NCI-H446 treated with DMSO at 0.1 percent for 48 hours (cell line): ENCODE results near the gene SLC2A10.
"Not testable (repeated sequence)": the region's sequence is repeated elsewhere in the genome, so short reads cannot be mapped to it uniquely, and the experiment has no call there.

Experiments
- DNase-seq: peaks from one replicate; lab custom pipeline; 2025; lab: John Stamatoyannopoulos, UW

SLC2A10 gene

DNA sequence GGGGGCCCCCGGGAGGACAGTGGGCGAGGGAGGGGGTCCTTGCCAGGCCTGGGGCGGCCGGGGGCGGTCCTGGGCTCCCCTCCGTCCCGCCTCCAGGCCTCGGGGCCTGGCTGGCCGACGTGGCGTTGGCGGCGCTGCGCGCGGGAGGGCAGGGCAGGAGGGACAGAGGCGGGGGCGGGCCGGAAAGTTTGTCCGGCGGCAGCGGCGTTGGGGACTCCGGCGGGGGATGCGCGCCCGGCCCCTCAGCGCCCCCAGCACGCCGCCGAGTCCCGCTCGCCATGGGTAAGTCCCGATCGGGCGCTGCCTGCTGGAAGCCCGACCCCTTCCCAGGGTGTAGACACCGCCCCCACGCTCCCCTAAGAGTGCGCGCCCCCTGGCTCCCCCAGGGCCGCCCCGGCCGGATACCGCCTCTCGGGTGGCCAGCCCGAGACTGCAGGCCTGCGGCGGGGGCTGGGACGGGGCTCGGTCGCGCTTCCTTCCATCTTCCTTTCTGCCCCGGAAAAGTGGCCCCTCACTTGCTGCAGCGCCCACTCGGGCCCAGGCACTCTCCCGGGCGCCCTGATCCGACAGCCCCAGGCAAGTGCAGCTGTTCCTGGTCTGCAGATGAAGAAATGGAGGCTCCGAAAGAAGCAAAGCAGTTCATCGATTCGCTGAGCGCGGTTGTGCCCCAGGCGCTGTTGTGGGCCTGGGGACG, at the start of gene SLC2A10:
TSS of gene SLC2A10 (plus strand) at position 191 of the 694 bp plus-strand sequence. CDS start at position 279, 88 bp downstream.
- DNase-seq = no peak

DNA sequence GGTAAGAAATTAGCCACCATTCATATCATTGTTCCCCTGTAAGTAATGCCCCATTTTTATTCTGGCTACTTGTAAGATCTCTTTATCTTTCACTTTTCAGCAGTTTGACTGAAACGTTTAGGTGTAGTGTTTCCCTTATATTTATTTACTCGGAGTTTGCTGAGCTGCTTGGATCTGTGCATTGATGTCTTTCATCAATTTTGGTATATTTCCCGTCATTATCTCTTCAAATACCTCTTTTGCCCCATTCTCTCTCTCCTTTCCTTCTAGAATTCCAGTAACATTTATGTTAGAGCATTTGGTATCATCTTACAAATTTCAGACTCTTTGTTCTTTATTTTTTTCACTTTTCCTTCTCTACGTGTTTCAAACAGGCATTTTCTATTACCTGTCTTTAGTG, 49.0 kb upstream of the SLC2A10 start:
- no peak for DNase-seq

DNA sequence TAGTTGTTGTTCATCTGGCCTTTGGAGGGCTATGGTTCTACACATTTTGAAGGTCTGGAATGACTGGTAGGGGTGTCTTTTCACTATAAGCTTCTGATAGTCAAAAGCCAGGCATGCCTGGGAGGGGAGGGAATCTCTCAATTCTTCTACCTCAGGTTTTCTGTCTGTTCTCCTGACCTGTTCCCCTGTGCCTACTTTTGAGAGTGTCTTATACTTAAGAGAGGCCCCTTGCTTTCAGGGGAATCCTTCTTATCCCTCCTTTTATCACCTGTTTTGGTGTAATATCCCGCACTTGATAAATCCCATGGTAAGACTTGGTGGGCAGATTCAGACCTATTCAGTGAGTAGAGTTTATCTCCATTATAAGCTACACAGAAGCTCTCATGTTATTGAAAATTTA, 47.8 kb upstream of the SLC2A10 start:
- no peak for DNase-seq

DNA sequence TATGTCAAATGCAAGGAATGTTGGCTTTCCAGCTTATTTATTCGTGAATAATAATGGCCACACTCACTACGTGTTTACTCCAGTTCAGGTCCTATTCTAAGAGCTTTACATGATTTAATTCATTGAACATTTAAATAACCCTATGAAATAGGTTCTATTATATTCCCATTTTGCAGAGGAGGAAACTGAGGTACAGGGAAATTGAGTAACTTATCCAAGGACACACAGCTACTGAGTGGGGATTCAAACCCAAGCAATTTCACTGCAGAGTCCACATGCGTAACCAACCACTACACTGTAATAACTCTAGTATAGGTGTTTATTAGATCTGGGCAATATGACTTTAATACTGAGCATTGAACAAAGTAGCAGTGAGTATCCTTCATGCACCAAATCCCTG, 45.9 kb upstream of the SLC2A10 start:
- no peak for DNase-seq

DNA sequence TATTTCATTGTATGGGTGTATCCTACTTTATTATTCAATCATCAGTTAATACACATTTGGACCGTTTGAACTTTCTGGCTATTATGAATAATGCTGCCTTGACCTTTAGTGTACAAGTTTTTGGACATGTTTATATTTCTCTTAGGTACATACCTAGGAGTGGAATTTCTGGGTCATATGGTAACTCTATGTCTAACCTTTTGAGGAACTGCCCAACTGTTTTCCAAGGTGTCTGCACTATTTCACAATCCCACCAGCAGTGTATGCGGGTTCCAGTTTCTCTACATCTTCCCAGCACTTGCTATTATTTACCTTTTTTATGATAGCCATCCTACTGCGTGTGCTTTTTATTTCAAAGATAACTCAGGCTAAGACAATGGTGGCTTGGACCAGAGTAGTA, 43.8 kb upstream of the SLC2A10 start:
- no peak for DNase-seq

DNA sequence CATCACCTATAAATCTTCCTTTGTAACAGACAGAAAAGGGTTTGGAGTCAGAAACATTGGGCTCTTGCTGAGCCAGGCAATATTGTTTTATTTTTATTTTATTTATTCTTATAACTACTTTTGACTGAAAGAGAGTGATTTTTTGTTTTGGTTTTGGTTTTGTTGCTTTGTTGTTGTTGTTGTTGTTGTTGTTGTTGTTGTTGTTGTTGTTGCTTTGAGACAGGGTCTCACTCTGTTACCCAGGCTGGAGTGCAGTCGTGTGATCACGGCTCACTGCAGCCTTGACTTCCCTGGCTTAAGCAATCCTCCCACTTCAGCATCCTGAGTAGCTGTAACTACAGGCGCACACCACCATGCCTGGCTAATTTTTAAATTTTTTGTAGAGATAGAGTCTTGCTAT, 43.1 kb upstream of the SLC2A10 start:
- no peak for DNase-seq

DNA sequence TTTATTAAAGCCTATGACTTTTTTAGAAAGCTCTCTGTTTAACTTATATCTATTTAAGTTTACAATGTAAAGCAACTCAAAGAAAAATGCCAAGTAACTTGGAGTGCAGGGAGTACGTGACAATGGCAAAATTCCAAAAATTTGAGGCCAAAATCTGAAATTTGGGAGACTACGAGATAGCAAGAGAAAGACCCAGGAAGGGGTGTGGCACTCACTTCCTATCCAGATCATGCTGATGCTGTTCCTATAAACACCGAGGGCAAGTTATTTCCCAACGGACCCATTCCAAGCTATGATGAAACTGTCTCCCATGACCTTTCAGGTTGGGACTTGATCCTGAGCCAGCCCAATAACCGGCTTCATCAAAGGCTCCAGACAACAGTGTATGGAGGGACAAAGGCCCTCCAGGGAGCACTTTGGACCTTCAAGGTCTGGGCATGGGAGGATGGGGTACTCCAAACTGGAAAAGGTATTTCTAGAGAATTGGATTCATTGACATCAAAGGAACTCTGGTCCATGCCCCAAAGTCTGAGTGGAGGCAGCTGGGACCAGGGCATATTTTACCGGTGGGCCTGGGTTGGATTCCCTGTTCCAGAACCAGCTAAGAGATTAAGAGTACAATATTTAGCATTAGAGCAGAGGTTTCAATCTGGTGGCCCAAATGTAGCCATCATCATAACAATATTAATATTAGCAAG, 42.5 kb upstream of the SLC2A10 start:
- DNase-seq = no peak

DNA sequence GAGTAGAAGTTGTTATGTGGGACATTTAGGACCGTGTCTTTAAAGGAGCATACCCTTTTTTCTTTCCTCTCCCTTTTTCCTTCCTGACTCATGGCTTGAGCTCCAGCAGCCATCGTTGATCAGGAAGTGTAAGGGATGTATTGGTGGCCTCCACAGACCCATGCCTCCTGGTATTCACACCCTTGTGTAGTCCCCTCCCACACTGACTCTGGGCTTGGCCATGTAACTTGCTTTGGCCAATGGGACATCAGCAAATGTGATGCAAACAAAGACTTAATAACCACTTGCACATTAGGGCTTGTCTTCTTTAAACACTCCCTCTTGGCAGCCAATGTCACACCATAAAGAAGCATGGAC, 39.2 kb upstream of the SLC2A10 start:
- DNase-seq = no peak

DNA sequence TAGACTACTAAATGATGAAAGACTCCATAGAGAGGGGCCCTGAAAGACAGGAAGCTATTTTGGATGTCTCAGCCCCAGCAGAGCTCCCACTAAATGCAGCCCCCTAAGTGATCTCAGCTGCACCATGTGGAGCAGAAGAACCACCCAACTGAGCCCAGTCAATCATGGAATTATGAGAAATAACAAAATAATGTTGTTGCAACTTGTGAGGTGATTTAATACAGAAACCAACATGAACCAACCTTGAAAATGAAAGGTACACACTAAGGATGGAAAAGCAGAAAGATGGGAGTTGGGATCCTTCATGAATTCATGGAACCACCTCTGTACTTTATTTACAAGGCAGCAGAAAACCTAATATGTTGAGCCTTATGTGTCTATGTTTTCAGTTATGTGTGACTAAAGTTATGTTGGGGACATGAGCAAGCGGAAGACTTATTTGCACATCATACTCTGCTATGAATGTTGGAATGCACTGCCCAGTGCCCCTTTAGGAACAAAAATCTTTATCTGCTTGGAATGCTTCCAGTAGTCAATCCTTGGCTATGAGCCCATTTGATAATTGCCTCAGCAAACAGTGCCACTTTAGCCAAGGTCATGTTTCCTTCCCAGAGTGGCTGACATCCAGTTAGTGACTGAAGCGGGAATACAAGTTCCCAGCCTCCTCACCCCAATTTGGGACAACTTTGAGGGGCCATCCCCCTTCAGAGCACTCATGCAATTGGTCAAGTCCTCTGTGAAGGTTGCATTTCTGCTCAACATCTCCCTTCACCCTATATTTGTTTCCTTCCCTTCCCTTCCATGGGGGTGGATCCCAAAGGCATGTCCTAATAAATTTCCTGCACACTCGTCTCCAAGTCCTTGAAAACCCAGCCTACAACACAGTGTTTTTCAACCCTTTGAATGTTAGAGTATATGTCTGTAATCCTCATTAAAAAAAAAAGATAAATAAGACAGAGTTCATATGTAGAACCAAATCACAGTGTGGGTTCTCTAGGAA, 38.6 kb upstream of the SLC2A10 start:
- DNase-seq = no peak

DNA sequence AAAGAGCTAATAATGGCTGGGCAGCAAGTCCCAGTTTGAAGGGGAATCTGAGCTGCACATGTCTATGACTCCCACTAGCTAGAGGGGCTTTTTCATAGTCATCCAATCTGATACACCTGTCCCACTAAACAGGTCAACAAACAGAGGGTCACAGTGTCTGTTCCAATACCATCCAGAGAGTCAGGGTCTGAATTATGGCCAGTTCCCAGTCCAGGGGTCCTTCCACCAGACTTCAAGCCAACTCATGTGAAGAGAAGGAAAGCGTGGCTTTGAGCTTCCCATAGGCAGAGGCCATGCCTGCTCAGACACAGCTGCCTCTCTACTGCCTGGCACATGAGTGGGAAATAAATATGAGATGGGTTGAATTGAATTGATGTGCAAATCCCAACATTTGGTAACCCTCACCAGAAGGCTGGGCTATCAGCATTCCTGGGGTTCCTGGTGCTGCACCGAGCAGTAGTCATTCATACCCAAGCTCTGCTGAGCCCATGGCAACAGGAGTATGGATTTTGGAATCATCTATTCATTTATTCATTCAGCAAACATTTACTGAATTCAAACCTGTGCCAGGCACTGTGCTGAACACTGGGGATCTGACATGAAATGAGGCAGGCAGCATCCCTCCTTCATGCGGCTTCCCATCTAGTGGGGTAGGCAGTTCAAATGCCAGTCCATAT, 37.4 kb upstream of the SLC2A10 start:
- no peak for DNase-seq

DNA sequence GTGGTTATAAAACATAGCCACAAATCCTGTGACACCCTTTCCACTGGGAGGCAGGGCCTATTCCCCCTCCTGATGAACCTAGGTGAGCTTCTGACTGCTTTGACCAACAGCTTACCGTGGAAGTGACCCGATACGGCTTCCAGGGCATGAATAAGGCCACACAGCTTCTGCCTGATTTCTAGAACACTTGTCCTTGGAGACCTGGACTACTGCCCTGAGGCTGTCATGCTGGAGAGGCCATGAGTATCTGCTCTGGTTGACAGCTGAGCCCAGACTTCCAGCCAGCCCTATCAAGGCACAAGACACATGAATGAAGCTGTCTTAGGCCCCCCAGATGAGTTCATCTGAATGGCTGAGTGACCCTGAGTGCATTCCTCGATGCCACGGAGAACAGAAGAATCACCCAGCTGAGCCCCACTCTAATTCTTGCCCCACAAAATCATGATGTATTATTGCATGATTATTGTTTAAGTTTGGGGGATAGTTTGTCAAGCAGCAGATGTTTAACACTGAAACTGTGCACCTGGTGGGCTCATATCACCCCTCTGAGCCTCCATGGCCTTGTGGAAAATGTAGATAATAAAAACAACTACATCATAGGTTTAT, 36.8 kb upstream of the SLC2A10 start:
- DNase-seq = no peak

DNA sequence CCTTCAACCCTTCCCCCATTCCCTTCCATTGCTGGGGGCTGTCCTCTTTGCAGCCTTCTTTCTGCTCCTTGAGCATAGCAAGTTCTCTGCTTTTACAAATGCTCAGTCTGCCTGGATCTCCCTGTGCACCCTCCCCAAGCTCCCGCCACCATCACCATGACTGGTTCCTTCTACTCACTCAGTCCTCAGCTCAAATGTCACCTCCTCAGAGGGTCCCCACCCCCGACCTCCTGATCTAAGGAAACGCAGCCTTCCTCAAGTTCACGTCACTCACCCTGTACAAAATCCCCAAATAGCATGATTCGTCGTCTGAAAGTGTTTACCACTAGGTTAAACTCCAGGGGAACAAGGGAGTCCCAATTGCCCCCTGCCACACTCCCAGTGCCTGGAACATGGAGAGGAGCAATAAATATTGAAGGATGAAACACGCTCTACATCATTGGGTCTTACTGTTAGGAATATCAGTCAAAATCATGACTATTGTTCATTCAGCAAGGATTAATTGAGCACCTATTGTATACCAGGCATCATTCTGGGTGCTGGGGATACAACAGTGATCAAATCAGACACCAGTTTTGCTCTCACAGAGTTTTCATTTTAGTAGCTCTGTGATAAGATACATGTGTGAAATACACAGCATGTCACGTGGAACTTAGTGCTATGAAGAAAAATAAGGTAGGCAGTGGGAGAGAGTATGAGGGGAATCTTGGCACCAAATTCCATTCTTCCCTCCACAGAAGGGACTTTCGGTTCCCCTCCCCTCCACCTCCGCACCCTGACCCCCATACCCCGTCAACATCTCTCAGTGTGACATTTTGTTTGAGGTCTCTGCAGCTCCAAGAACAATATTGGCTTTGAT, 35.8 kb upstream of the SLC2A10 start:
- DNase-seq = no peak

DNA sequence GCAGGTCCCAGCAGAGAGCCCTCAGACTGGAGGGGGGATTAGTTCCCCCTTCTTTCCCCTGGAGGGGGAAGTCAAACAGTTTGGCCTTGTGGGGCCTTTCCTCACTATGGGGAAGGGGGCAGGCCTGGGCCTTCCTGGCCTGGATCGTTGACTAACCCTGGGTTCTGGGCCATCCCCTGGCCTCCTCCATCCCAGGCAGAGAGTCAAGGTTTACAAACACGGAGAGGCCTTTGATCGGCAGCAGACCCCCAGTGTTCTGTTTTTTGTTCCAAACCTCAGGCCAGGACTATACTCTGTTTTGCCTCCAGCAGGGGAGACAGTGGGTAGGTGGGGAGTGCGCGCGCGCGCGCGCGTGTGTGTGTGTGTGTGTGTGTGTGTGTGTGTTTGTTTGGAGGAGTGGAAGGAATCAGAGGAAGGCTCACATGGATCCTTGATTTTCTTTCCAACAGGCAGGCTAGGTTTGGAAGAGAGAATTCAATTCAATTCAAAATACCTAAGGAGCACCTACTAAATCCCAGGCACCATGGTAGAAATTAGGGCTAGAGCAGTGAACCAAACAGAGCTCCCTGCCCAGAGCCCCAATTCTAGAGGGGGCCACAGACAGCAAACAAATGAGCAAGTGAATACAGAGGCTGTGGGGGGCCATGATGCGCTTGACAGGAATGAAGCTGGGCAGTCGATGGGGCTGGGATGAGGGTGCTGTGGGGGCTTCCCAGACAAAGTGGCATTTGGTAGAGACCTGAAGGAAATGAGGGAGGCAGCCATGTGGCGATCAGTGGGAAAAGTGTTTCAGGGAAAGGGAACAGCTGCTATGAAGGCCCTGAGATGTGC, 35.0 kb upstream of the SLC2A10 start:
- no peak for DNase-seq

DNA sequence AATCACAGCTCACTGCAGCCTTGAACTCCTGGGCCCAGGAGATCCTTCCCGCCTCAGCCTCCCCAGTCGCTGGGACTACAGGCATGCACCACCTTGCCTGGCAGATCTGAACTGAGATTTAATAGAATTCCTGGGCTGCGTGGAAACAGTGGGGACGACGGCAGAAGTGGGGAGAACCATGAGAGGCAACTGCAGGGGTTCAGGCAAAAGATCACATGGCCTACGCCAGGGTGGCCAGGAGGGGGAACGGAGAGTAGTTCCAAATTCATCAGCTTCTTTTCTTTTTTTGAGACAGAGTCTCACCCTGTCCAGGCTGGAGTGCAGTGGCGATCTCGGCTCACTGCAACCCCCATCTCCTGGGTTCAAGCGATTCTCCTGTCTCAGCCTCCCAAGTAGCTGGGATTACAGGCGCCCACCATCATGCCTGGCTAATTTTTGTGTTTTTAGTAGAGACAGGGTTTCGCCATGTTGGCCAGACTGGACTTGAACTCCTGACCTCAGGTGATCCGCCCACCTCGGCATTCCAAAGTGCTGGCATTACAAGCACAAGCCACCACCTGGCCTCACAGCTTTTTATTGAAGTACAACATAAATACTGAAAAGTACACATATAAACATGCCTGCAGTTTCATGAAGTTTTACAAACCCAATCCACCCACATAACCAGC, 32.7 kb upstream of the SLC2A10 start:
- DNase-seq = not testable (repeated sequence)

DNA sequence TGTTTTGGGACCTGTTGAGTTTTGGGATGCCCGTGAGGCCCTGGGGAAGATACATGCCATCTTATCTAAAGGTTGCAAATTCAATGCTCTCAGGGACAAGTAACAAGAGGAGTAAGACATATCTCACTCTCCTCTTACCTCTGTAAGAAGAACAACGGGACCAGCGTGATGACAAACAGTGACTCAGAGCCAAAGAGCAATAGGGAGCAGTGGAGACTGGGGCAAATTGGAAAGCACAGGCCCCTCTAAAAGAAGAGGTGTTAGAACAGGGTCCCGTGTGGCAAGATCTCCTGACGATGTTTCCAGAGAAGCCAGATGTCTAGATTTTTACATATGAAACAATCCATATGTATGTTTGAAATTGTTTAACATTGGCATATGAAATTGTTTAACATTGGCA, 31.8 kb upstream of the SLC2A10 start:
- no peak for DNase-seq

DNA sequence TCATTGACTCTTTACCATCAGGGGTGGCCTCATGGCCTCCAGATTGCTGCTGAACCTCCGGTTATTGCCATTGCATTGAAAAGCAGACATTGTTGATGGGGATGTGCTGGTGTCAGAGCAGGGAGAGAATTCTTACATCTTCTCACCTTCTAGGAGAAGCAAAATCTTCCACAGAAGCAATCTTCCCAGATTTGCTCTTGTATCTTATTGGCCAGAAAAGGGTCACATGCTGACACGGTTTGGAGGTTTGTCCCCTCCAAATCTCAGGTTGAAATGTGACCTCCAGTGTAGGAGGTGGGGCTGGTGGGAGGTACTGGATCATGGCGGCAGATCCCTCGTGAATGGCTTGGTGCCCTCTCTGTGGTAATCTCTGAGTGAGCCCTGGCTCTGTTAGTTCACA, 30.9 kb upstream of the SLC2A10 start:
- no peak for DNase-seq

DNA sequence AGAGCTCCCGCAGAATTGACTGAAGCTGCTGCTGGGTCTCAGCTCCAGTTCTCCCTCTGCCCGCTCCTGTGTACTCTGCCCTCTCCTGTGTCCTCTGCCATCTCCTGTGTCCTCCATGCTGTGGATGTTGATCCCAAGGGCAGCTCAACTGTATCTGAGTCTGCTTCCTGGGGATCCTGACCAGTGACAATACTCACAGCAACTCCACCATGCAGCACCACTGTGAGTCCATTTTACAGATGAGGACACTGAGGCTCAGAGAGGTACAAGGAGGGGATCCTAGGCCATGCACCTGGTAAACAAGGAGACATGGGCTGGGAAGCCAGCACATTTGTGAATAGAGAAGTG, 28.8 kb upstream of the SLC2A10 start:
- no peak for DNase-seq

DNA sequence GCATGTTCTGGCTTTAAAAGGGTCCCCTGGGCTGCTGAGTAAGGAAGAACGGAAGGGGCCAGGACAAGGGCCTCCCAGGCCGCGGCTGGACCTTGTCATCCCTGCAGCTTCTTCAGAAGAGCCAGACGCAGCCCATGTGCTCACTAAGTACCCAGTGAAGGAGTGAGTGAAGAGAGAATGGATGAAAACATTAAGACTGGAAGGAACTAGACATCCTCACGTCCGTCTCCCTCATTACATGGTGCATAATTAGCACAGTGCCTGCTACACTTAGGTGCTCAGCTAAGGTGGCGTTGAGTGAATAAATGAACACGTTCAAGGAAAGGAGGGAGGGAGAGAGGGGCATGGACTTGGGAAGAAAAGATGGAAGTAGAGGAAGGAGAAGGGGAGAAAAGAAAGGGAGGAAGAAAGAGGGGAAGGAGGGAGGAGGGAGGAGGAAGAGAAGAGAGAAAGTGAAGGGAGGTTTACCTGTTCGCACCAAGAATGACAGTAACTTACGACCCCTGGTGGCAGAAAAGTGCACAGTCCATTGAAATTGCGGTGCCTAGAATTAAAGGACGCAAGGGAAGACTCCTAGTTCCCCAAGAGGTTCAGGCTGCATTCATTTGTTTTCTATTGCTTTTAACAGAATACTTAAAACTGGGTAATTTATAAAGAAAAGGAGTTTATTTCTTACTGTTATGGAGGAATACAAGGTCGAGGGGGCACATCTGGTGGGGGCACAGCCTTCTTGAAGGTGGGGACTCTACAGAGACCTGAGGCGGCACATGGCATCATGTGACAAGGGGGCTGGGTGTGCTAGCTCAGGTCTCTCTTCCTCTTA, 28.2 kb upstream of the SLC2A10 start:
- DNase-seq = no peak
